Tracheal epithelial cell (primary cell): ENCODE measurements around the gene ERI2. TPM values are rescaled to one million over a fixed set of nuclear protein-coding genes. Genes with fewer than 3 reads are reported as not detected.

ENCODE experiments used
- total RNA-seq: library from RNA; depleted of rRNA; stranded (reverse); fragments of >200 nt; gene quantifications from 2 replicates; pipeline ENCODE4 v1.2.1, GENCODE V29; 2014

The ERI2 gene, protein sequence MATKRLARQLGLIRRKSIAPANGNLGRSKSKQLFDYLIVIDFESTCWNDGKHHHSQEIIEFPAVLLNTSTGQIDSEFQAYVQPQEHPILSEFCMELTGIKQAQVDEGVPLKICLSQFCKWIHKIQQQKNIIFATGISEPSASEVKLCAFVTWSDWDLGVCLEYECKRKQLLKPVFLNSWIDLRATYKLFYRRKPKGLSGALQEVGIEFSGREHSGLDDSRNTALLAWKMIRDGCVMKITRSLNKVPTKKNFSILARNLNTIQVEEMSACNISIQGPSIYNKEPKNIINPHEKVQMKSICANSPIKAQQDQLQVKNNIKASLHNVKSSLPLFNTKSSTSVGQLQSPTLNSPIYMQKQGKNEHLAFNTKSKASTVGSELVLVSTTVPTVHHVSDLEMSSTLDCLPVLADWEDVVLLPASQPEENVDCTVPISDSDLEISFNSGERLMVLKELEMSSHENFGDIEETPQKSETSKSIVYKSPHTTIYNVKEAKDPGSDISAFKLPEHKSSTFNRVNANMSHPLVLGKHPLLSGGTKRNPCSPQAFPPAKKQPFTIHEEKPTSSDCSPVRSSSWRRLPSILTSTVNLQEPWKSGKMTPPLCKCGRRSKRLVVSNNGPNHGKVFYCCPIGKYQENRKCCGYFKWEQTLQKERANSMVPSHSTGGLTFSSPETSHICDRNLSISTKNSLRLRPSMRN
- total RNA-seq, result 27.1 and 88.0 TPM in 2 replicates

DNA sequence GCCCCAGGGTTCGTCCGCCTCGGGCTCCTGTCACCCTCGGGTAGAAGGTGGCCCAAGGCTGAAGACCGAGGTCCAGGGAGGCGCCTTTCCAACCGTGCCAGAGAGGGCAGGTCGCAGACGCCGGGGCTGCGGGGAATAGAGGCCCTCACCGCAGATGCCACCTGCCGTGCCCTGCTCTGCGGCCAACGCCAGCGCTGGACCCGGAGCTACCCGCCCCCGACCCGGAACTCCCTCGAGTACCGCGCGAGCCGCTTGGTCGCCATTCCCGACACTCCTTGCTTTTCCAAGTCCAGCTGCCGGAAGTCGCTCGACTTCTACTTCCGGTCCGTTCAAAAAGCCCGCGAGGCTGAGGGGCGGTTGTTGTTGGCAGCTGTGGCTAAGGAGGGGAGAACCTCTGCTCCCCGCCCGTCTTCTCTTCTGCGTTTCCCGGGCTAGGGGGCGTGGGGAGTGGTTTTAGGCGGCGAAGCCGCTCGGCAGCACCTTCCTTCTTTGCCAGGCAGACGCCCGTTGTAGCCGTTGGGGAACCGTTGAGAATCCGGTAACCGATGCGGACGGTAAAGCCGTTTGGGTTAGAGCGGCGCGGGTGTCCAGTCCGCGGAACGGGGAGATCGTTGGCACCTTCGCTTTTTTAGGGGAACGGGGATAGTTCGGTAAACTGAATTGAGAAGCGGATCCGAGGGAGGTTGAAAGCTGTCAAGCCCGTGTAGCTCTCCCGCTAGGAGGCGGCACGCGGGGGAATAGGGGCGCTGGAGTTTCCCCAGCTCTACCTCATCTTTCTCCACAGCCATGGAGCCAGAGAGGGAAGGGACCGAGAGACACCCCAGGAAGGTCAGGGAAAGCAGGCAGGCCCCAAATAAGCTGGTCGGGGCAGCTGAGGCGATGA is at the start of gene ERI2, which contains the start of gene REXO5:
Gene ERI2 (minus strand): TSS at position 305 of the 883 bp plus-strand sequence. CDS start 42 bp downstream, at position 263.
Gene REXO5 (plus strand): TSS at position 360 of the 883 bp plus-strand sequence. CDS start 427 bp downstream, at position 787.

DNA sequence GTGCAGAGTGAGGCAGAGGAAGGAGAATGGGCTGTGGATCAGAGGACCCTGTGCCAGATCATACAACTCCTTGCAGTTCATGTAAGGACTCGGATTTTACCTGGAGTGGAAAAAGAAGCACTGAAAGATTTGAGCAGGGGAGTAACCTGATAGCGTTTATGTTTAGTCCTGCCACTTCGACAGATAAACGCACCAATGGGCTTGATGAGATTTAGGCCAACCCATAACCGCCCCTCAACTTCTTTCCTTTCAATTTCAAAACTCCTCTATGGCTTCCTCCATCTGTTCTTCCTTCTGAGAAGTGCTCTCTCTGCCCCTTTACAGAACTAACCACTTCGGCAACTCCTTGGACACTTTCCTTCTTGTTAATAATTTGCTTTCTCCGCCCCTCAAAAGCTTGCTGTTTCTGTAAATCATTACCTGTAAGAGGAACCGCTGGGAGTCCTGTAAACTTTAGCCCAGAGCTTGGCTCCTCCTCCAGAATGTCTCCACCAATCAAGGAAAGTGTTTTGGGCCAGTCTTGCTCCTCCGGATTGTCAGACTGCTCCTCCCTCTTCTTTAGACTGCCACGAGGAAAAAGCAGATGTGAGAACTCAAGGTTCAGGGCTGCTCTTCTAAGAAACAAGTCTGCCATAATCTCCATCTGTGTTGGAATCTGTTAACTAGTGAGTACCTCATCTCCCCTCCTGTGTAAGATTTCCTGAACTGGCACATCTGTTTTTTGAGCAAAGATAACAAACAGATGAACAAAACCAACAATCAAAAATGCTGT is 42.6 kb downstream of the ERI2 start, which contains the start of gene ACSM3:
Gene ACSM3 (plus strand): TSS at position 554 of the 772 bp plus-strand sequence. CDS start 6,021 bp downstream, outside the sequence.

Other genes starting within 250 kb of the ERI2 start
- not detected in 2 replicates for gene ACSM2B, start 230.1 kb downstream of the ERI2 start, total RNA-seq
- 0.48 and 0.64 TPM in 2 replicates for gene ACSM1, start 108.8 kb downstream of the ERI2 start, total RNA-seq
- 96.1 and 96.9 TPM in 2 replicates for gene THUMPD1, start 64.7 kb downstream of the ERI2 start, total RNA-seq
- gene ACSM3, start 42.5 kb downstream of the ERI2 start, total RNA-seq, result 2.3 and 2.4 TPM in 2 replicates
- 2.7 and 4.0 TPM in 2 replicates for gene REXO5, start 55 bp upstream of the ERI2 start, total RNA-seq
- gene DCUN1D3, start 93.9 kb upstream of the ERI2 start, total RNA-seq, result 8.7 and 18.3 TPM in 2 replicates
- 37.8 and 58.6 TPM in 2 replicates for gene LYRM1, start 94.3 kb upstream of the ERI2 start, total RNA-seq